Keratinocyte (primary cell): ENCODE measurements around the gene GRB2. TPM values are rescaled to one million over a fixed set of nuclear protein-coding genes. Genes with fewer than 3 reads are reported as not detected.

ENCODE experiments used
- DNase-seq: peaks from one replicate; pipeline ENCODE4 v3.0.0-alpha.2; 2011; ENCODE audit warnings: low read depth, missing footprints, low spot score
- FAIRE-seq: peaks from 2 replicates; lab custom pipeline; 2011; peaks lifted over from hg19 to GRCh38; lab: Jason Lieb, UNC
- H2AFZ ChIP-seq: 2 replicates; pipeline ENCODE4 v1.6.0; 2012; ENCODE audit warnings: low read length, control low read depth, inconsistent platforms; ENCODE audit not compliant: control insufficient read depth
- H3K27ac ChIP-seq: 2 replicates; pipeline ENCODE4 v1.5.1; 2011; ENCODE audit warnings: low read length; ENCODE audit not compliant: control insufficient read depth, insufficient read depth
- H3K27me3 ChIP-seq: 3 replicates; pipeline ENCODE4 v1.6.0; 2011; ENCODE audit warnings: low read length; ENCODE audit not compliant: control insufficient read depth, insufficient read depth; ENCODE audit errors: extremely low read depth
- H3K36me3 ChIP-seq, 2 experiments: 2 replicates in 1 of 2; 3 replicates in 1 of 2; pipeline ENCODE4 v1.5.1; 2011; ENCODE audit warnings: low read length in 2 of 2, mild to moderate bottlenecking in 1 of 2; ENCODE audit not compliant: control insufficient read depth in 2 of 2, insufficient read depth in 2 of 2; ENCODE audit errors: extremely low read depth in 1 of 2
- H3K4me1 ChIP-seq: 3 replicates; pipeline ENCODE4 v1.5.1; 2011; ENCODE audit warnings: low read length; ENCODE audit not compliant: control insufficient read depth, insufficient read depth; ENCODE audit errors: extremely low read depth
- H3K4me2 ChIP-seq: 3 replicates; pipeline ENCODE4 v1.6.0; 2011; ENCODE audit warnings: low read depth, low read length; ENCODE audit not compliant: control insufficient read depth, insufficient read depth; ENCODE audit errors: extremely low read depth
- H3K4me3 ChIP-seq, 3 experiments: fragments of 200-600 bp in 1 of 3; sonication (generic) in 1 of 3; 2 replicates in 2 of 3; 3 replicates in 1 of 3; pipeline ENCODE4 v1.5.1; 2011 to 2016; ENCODE audit warnings: low read length in 3 of 3, mild to moderate bottlenecking in 3 of 3, control low read depth in 2 of 3, inconsistent platforms in 1 of 3, low read depth in 1 of 3, mixed read lengths in 1 of 3, mixed run types in 1 of 3, moderate library complexity in 1 of 3; ENCODE audit not compliant: control insufficient read depth in 2 of 3, insufficient read depth in 2 of 3; ENCODE audit errors: extremely low read depth in 1 of 3
- H3K79me2 ChIP-seq: 2 replicates; pipeline ENCODE4 v1.6.0; 2012; ENCODE audit warnings: low read length; ENCODE audit not compliant: control insufficient read depth, insufficient read depth
- H3K9ac ChIP-seq: 3 replicates; pipeline ENCODE4 v1.6.0; 2011; ENCODE audit warnings: low read length; ENCODE audit not compliant: control insufficient read depth, insufficient read depth; ENCODE audit errors: extremely low read depth
- H3K9me1 ChIP-seq: 3 replicates; pipeline ENCODE4 v1.6.0; 2011; ENCODE audit warnings: low read length; ENCODE audit not compliant: control insufficient read depth, insufficient read depth; ENCODE audit errors: extremely low read depth
- H3K9me3 ChIP-seq: 2 replicates; pipeline ENCODE4 v1.5.1; 2012; ENCODE audit warnings: low read depth, low read length; ENCODE audit not compliant: control insufficient read depth
- H4K20me1 ChIP-seq: 3 replicates; pipeline ENCODE4 v1.6.0; 2011; ENCODE audit warnings: low read length; ENCODE audit not compliant: control insufficient read depth, insufficient read depth; ENCODE audit errors: extremely low read depth
- EZH2 ChIP-seq: IDR thresholded peaks from one replicate; pipeline ENCODE4 v1.6.1; 2012; ENCODE audit warnings: inconsistent platforms, mild to moderate bottlenecking, low read length, moderate library complexity
- dilution Hi-C: fragments of 300-500 bp; cut with MboI; formaldehyde crosslinking; loops from one replicate; pipeline ENCODE4 v1.7.0; 2020; ENCODE audit warnings: low sequenced_read_pairs; ENCODE audit not compliant: extremely low pct_ligation_motif_present
- polyA plus RNA-seq, 5 experiments: library from polyadenylated mRNA; depleted of rRNA in 3 of 5; stranded (reverse) in 3 of 5; stranded (forward) in 1 of 5; unstranded in 1 of 5; fragments of >200 nt; gene quantifications; 1 replicate in 1 of 5; 2 replicates in 3 of 5; 3 replicates in 1 of 5; pipeline versions ENCODE4 v1.2.1 to v1.2.3, GENCODE V29; 2011 to 2012; ENCODE audit warnings: missing spikeins in 2 of 5, low read depth in 1 of 5, low replicate concordance in 1 of 5
- TF ChIP-seq, protein P1 (sequence below), 3 experiments: IDR thresholded peaks in 1 of 3; conservative IDR thresholded peaks in 1 of 3; optimal IDR thresholded peaks in 1 of 3; 2 replicates in 2 of 3; 3 replicates in 1 of 3; pipeline versions ENCODE3 to v1.5.1; 2011; ENCODE audit warnings: low read length in 3 of 3, mild to moderate bottlenecking in 3 of 3, moderate library complexity in 2 of 3, control low read depth in 1 of 3, inconsistent platforms in 1 of 3; ENCODE audit not compliant: insufficient read depth in 2 of 3; ENCODE audit errors: extremely low read depth in 1 of 3

Gene GRB2
- polyA plus RNA-seq, 1 donor (not counting 4 experiments of a cell fraction or from before 2014, with no cell fraction given), result 62.0 TPM

DNA sequence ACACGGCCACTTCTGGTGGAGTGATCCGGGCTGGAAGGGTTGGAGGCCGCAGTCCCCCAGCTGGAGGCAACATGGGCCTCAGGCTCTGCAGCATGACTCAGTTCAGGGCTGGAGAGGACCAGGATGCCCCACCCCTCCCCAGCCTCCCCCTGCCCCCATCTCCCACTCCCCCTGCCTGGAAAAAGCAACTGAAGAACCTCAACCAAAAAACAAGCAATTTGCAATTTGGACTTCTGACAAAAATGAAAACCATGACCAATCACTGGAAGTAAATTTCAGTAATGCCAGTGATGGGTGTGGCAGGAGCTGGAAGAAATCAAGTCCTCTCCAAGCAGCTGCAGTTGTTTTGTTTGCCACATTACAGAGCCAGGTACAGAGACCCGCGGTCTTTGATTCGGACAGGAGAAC is 127.8 kb downstream of the GRB2 start:
- peaks cover 5% of the 10 kb centered on the region for H3K4me1 ChIP-seq
- H3K4me2 ChIP-seq, result no peak overlapping the region
- no peaks in the 10 kb centered on the region for H3K79me2 ChIP-seq
- TF ChIP-seq EZH2, result no peak
- TF ChIP-seq, protein P1, sequence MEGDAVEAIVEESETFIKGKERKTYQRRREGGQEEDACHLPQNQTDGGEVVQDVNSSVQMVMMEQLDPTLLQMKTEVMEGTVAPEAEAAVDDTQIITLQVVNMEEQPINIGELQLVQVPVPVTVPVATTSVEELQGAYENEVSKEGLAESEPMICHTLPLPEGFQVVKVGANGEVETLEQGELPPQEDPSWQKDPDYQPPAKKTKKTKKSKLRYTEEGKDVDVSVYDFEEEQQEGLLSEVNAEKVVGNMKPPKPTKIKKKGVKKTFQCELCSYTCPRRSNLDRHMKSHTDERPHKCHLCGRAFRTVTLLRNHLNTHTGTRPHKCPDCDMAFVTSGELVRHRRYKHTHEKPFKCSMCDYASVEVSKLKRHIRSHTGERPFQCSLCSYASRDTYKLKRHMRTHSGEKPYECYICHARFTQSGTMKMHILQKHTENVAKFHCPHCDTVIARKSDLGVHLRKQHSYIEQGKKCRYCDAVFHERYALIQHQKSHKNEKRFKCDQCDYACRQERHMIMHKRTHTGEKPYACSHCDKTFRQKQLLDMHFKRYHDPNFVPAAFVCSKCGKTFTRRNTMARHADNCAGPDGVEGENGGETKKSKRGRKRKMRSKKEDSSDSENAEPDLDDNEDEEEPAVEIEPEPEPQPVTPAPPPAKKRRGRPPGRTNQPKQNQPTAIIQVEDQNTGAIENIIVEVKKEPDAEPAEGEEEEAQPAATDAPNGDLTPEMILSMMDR (optimal IDR thresholded peaks at IDR 0.05 in 1 of 3, IDR thresholded peaks at IDR 0.05 in 1 of 3, conservative IDR thresholded peaks at IDR 0.05 in 1 of 3; ENCODE audit: extremely low read depth in 1 of 3, insufficient read depth in 2 of 3, low read length in 3 of 3), result no peak
- H3K9me1 ChIP-seq, result peaks cover 2% of the 10 kb centered on the region
- H2AFZ ChIP-seq, result no peak overlapping the region
- no peak overlapping the region for H3K4me3 ChIP-seq
- no peak overlapping the region for H3K9ac ChIP-seq
- no peaks in the 10 kb centered on the region for H3K27me3 ChIP-seq
- peaks cover 6 to 12% of the 10 kb centered on the region in 2 experiments for H3K36me3 ChIP-seq
- FAIRE-seq (no peak), DNase-seq (no peak)
- no peak overlapping the region for H3K27ac ChIP-seq
- dilution Hi-C loops, result no loop called here
- no peaks in the 10 kb centered on the region for H4K20me1 ChIP-seq
- no peaks in the 10 kb centered on the region for H3K9me3 ChIP-seq

DNA sequence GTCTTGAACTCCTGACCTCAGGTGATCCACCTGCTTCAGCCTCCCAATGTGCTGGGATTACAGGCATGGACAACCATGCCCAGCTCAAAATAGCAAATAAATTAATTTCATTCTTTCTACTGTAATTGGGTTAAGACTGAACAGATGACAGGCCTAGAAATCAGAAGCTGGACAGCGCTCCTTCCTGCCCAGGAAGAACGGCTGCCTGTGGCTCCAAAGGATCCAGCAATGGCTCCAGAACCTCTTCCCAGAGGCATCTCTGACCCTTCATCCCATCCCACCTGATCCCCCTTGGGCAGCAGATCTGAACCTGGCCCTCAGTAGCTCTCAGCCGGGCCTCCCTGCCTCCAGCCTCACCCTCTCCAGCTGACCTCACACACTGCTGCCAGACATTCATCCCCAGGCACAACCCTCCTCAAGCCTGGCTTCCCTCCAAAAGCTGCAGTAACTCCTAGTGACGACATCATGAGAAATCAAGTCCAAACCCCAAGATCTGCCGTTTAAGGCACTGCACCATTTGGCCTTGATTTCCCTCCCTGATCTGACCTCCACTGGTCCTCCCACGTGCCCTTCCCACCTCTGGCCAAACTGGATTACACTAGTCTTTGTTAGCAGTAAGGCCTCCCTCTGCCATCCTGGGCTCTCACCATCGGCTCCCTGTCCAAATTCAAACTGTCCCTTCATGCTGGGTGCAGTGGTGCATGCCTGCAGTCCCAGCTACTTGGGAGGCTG is 131.3 kb downstream of the GRB2 start:
- Histone ChIP-seq H4K20me1 (no peaks in the 10 kb centered on the region), H3K27me3 (no peaks in the 10 kb centered on the region), H3K4me3 (no peak overlapping the region), H3K27ac (no peak overlapping the region), H3K4me2 (no peak overlapping the region), H3K9ac (no peak overlapping the region), H3K4me1 (peaks cover 20% of the 10 kb centered on the region), H2AFZ (no peak overlapping the region), H3K9me3 (no peaks in the 10 kb centered on the region), H3K36me3 (peaks cover 6 to 12% of the 10 kb centered on the region in 2 experiments), H3K79me2 (no peaks in the 10 kb centered on the region), H3K9me1 (peaks cover 2% of the 10 kb centered on the region)
- dilution Hi-C loops, result no loop called here
- no peak for DNase-seq
- TF ChIP-seq EZH2, result no peak
- TF ChIP-seq, protein P1 (optimal IDR thresholded peaks at IDR 0.05 in 1 of 3, IDR thresholded peaks at IDR 0.05 in 1 of 3, conservative IDR thresholded peaks at IDR 0.05 in 1 of 3; ENCODE audit: extremely low read depth in 1 of 3, insufficient read depth in 2 of 3, low read length in 3 of 3), result no peak
- no peak for FAIRE-seq
